HUES64 (cell line): ENCODE data around the gene IGSF9B.

Source experiments
- H3K27ac ChIP-seq: 2 replicates; pipeline ENCODE4 v1.7.0; 2013; ENCODE audit warnings: low read depth, low read length, inconsistent platforms
- H3K27me3 ChIP-seq: 2 replicates; pipeline ENCODE4 v1.6.1; 2013; ENCODE audit warnings: mild to moderate bottlenecking, low read length; ENCODE audit not compliant: insufficient read depth
- H3K36me3 ChIP-seq: 2 replicates; pipeline ENCODE4 v1.6.1; 2013; ENCODE audit warnings: mild to moderate bottlenecking, low read length; ENCODE audit not compliant: insufficient read depth
- H3K4me1 ChIP-seq: 2 replicates; pipeline ENCODE4 v1.6.1; 2013; ENCODE audit warnings: mild to moderate bottlenecking, low read length, moderate library complexity; ENCODE audit not compliant: insufficient read depth
- H3K4me3 ChIP-seq: 2 replicates; pipeline ENCODE4 v1.5.1; 2013; ENCODE audit warnings: mild to moderate bottlenecking, low read length, moderate library complexity
- H3K9ac ChIP-seq: 2 replicates; pipeline ENCODE4 v1.6.1; 2013; ENCODE audit warnings: mild to moderate bottlenecking, low read depth, low read length
- H3K9me3 ChIP-seq: 2 replicates; pipeline ENCODE4 v1.6.1; 2013; ENCODE audit warnings: low read depth, low read length; ENCODE audit not compliant: insufficient read depth
- WGBS: fragments of 150-250, 120-280 bp; methylation state at CpG from one replicate; pipeline ENCODE4 v1.1.7; 2013; ENCODE audit warnings: missing lambda C conversion rate; 5-methylcytosine and 5-hydroxymethylcytosine counted together

Gene IGSF9B

DNA sequence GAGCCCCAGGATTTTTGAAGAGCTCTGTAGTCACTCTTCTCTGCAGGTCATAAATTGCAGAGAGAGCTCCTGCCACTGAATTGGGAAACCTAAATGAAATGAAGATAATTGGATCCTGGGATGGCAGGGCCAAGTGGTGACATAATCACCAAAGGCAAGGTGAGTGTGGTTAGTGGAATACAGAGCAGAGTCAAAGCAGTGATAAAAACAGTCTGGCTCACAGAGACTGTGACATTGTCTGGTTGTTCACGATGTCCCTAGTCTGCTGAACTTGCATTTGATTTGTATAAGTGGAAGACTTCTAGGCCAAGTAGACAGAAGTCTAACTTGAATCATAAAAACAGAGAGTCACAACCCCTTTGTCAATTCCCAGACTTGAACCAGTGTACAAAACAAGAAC, 84.6 kb downstream of the IGSF9B start:
- Histone ChIP-seq H3K36me3 (no peaks in the 10 kb centered on the region), H3K27ac (no peak overlapping the region), H3K27me3 (no peaks in the 10 kb centered on the region), H3K9ac (no peak overlapping the region), H3K4me3 (no peak overlapping the region), H3K9me3 (0 out of 2 replicates have a peak, but pooled peaks cover 7% of the 10 kb centered on the region), H3K4me1 (no peaks in the 10 kb centered on the region)
- 45% methylated on average over 1 of the region's 1 CpG for WGBS

DNA sequence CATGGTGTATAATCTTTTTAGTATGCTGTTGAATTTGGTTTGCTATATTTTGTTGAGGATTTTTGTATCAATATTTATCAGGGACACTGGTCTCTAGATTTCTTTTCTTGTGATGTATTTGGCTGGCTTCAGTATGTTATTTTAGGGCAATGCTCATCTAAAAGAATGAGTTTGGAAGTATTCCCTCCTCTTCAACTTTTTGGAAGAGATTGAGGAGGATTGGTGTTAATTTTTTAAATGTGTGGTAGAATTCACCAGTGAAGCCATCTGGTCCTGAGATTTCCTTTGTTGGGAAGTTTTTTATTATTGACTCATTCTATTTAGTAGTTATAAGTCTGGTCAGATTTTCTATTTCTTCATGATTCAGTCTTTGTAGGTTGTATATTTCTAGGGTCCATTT, 89.3 kb downstream of the IGSF9B start:
- Histone ChIP-seq H3K9me3 (no peaks in the 10 kb centered on the region), H3K9ac (no peak overlapping the region), H3K4me3 (no peak overlapping the region), H3K27ac (no peak overlapping the region), H3K4me1 (no peaks in the 10 kb centered on the region), H3K36me3 (no peaks in the 10 kb centered on the region), H3K27me3 (no peaks in the 10 kb centered on the region)

- Histone ChIP-seq H3K4me3 (no peak overlapping the region), H3K9me3 (no peaks in the 10 kb centered on the region), H3K27ac (no peak overlapping the region), H3K4me1 (no peaks in the 10 kb centered on the region), H3K36me3 (no peaks in the 10 kb centered on the region), H3K9ac (no peak overlapping the region), H3K27me3 (no peaks in the 10 kb centered on the region)
- WGBS: 96% methylated on average over 11 of the region's 11 CpGs
These were observed 91.3 kb downstream of the IGSF9B start for GRCh38 chr11:133865466-133865865.

DNA sequence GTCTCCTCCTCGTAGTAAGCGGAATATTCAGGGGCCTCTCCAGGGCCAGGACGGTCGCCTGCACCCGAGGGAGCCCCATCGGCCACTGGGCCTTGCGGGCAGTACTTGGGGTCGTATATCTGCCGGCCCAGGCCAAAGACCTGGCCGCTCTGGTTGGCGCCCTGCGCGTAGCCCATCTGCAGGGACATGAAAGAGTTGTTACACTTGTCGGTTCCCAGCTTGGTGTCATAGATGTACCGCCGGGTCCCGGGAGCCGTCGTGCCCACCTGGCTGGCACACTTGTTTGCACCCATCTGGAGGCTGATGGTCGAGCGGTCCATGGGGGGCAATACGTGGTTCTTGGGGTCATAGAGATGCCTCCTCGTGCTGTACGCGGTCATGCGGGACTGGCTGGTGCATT, 92.0 kb downstream of the IGSF9B start:
- Histone ChIP-seq H3K4me3 (no peak overlapping the region), H3K9me3 (no peaks in the 10 kb centered on the region), H3K9ac (no peak overlapping the region), H3K36me3 (no peaks in the 10 kb centered on the region), H3K4me1 (no peaks in the 10 kb centered on the region), H3K27me3 (no peaks in the 10 kb centered on the region), H3K27ac (no peak overlapping the region)
- WGBS: 93% methylated on average over 26 of the region's 26 CpGs

DNA sequence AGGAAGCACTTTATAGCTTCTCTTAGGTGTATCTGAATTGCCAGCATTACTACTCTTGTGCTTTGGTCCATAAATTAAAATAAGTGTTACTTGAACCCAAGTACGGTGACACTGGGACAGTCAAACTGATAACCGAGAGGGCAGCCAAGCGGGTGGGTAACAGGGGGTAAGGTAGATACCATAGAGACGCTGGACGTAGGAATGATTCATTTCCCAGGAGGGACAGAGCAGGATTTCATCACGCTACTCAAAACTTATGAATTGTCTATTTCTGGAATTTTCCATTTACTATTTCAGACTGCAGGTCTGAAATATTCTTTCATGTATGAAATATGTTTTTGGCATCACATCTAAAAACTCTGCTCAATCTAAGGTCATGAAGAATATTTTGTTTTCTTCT, 96.6 kb downstream of the IGSF9B start:
- Histone ChIP-seq H3K27ac (no peak overlapping the region), H3K4me1 (peaks cover 3% of the 10 kb centered on the region), H3K27me3 (no peaks in the 10 kb centered on the region), H3K9me3 (no peaks in the 10 kb centered on the region), H3K4me3 (no peak overlapping the region), H3K36me3 (no peaks in the 10 kb centered on the region), H3K9ac (no peak overlapping the region)
- 91% methylated on average over 6 of the region's 6 CpGs for WGBS
